HEK293T (cell line): Measurements from ENCODE around the gene CCDC88C.

Experiments used
- ARNT ChIP-seq: fragments of 450-650 bp; IDR thresholded peaks from 2 replicates; pipeline ENCODE4 v1.6.1; 2017; ENCODE audit warnings: mild to moderate bottlenecking
- BHLHE40 ChIP-seq: fragments of 450-650 bp; IDR thresholded peaks from 2 replicates; pipeline ENCODE4 v1.6.1; 2016; ENCODE audit warnings: mild to moderate bottlenecking, moderate library complexity, borderline replicate concordance
- CTBP1 ChIP-seq: fragments of 450-650 bp; IDR thresholded peaks from 2 replicates; pipeline ENCODE4 v1.6.1; 2016; ENCODE audit warnings: borderline replicate concordance
- ELF4 ChIP-seq: fragments of 450-650 bp; IDR thresholded peaks from 2 replicates; pipeline ENCODE4 v1.6.1; 2017; ENCODE audit warnings: antibody characterized with exemption
- FOXM1 ChIP-seq: fragments of 450-650 bp; IDR thresholded peaks from 2 replicates; pipeline ENCODE4 v1.6.1; 2017; ENCODE audit warnings: mild to moderate bottlenecking, borderline replicate concordance
- LEF1 ChIP-seq: fragments of 450-650 bp; IDR thresholded peaks from 2 replicates; pipeline ENCODE4 v1.6.1; 2017; ENCODE audit warnings: mild to moderate bottlenecking, borderline replicate concordance
- SP1 ChIP-seq: fragments of 450-650 bp; IDR thresholded peaks from 2 replicates; pipeline ENCODE4 v1.6.1; 2017
- SUZ12 ChIP-seq: fragments of 450-650 bp; IDR thresholded peaks from 2 replicates; pipeline ENCODE4 v1.6.1; 2016; ENCODE audit warnings: mild to moderate bottlenecking
- TARDBP ChIP-seq: fragments of 450-650 bp; IDR thresholded peaks from 2 replicates; pipeline ENCODE4 v1.6.1; 2016
- ZNF384 ChIP-seq: fragments of 450-650 bp; IDR thresholded peaks from 2 replicates; pipeline ENCODE4 v1.6.1; 2016

GRCh38 chr14:91225025-91225424, 192.6 kb downstream of the CCDC88C start:
- TF ChIP-seq TARDBP (no peak), FOXM1 (no peak), BHLHE40 (no peak), SP1 (no peak), ZNF384 (no peak), SUZ12 (no peak), ARNT (no peak), LEF1 (no peak), CTBP1 (no peak), ELF4 (no peak)
